Stimulated activated CD4-positive, alpha-beta T cell treated with anti-CD3 and anti-CD28 coated beads, TNF-alpha, amount 100 ng/mL, for 4 hours (primary cell): Measurements from ENCODE around the gene ZNF618.
"Not testable (repeated sequence)": the region's sequence is repeated elsewhere in the genome, so short reads cannot be mapped to it uniquely, and the experiment has no call there.

Experiments used
- DNase-seq, 3 experiments: peaks; one replicate each; pipeline ENCODE4 v3.0.0-alpha.2; 2020; ENCODE audit warnings: low read depth in 3 of 3

The ZNF618 gene

GRCh38 chr9:113988385-113989016, 112.4 kb downstream of the ZNF618 start:
- DNase-seq, result no peak

DNA sequence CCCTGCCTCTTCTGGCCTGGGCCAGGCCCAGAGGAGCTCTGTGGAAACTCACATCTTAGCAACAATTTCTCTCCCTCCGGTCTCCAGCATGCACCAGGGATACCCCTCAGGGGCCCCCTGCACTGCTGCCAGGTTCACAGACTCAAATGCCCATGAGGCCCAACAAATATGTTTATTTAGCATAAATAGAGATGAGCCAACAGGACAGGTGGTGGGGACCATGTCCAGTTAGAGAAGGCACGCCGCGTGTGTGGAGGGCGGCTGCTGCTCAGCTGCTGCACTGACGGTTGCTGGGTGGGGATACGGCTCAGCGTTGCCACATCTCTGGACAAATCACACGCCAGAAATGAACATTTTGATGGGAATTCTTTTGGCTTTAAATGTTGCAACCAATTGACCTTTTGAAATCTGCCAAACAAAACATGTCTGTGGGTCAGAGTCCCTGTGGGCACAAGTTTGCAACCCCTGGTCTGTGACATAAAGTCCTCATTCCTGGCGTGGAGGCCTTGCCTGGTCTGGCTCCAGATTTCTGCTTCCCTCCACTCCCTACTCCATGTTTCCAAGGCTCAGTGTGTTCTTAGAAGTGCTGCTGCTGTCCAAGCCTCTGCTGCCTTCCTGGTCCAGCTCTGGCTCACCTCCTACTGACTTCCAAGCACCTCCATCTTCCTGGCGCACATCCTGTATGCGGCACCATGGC, 113.1 kb downstream of the ZNF618 start:
- DNase-seq, result no peak

- DNase-seq, result no peak
Measured at GRCh38 chr9:113989714-113990569, 113.8 kb downstream of the ZNF618 start.

GRCh38 chr9:113990570-113990907, 114.4 kb downstream of the ZNF618 start:
- no peak for DNase-seq

- no peak for DNase-seq
Measured at GRCh38 chr9:113990975-113991471, 114.9 kb downstream of the ZNF618 start.

- no peak for DNase-seq
Measured at GRCh38 chr9:113991714-113992113, 115.6 kb downstream of the ZNF618 start.

- DNase-seq, result no peak
Measured at GRCh38 chr9:113992276-113992951, 116.3 kb downstream of the ZNF618 start.

DNA sequence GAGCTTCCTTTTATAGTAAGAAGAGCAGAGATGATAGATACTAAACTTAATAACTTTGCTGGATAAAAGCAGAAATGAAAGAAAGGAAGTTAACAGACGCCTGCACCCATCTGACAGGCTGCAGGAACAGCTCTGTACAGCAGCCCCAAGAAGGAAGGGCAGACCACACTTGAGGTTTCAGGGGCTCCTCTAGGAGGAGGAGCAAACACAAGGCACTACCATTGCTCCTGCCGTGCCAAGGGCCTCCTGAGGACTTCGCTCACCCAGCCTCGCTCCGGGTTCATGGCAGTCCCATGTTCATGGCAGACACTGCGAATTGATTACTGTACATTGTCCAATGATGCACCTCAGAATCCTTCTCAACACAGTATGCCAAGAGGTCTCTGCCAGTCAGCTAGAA, 116.9 kb downstream of the ZNF618 start:
- DNase-seq, result no peak

GRCh38 chr9:113993838-113994540, 117.9 kb downstream of the ZNF618 start:
- DNase-seq, result no peak

DNA sequence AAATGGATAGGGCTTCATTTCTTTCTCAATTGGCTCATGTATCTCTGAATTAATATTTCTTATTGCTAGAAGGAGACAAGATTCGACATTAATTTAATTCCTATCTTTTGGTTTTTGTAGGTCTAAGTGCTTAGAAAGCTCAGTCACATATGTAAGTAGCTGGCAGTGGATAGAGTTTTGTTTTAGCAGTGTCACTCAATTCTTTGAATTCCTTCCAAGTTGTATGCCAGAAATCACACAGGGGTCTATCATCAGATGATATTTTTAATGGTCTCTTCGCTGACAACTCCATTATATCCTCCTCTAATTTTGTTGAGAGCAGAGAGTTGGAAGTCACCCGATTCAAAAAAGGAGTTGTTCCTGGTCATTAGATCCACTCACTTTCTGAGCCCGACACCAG, 119.3 kb downstream of the ZNF618 start:
- DNase-seq, result no peak

GRCh38 chr9:113995963-113996362, 119.9 kb downstream of the ZNF618 start:
- no peak for DNase-seq

DNA sequence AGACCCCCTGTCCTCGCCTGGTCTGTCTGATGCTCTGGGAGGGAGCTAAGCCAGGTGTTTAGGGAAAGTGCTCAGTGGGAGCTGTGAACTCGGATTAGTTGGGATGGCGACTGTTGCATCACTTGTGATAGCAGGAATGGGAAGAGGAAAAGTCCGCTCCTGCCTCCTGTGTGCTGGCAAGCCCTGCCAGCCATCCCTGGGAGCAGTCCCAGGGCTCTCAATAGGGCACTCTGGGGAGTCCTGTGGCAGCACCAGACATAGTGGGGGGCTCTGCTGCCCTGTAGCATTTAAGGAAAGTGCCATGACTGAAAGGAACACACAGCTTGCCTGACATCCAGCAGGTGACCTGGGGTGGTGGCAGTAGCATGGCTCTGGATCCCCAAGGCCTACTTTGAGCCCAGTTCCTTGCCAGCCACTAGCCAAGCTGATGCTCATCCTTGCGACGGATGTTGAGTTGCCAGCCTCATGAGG, 120.5 kb downstream of the ZNF618 start:
- no peak for DNase-seq

- not testable (repeated sequence) for DNase-seq
Measured at GRCh38 chr9:113997064-113997463, 121.0 kb downstream of the ZNF618 start.

GRCh38 chr9:113997610-113998009, 121.5 kb downstream of the ZNF618 start:
- DNase-seq, result no peak

GRCh38 chr9:113998114-113998513, 122.0 kb downstream of the ZNF618 start:
- no peak for DNase-seq

DNA sequence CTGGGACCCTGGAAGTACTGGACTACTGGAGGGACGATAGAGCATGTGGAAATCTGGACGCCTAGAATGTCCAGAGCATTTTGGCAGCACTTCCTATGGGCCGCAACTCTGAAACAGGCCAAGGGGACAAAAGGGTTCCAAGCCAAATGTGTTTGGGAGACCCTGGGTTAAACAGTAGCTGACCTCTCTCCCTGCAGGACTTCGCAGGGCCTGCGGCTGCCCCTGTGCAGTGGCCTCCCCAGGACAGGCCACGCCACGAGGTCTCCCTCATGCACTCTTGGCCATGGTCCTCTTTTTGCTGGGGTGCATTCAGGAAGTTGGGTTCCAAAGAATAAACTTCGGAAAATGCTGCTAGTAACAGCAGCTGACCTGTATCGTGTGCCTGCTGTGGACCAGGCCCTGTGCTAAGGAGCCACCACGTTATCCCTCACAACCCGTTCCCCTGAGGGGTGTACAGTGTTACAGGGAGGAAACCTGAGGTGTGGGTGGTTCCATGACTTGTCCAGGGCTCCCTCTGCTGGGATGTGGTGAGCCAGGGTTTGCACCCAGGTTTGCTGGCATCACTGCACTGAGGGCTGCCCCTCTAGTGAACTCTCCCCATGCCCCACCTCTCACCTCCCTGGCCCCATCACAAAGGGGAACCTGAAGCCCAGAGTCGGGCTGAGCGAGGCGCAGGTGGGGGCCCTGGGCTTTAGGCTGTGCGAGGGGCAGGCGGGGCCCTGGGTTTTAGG, 122.6 kb downstream of the ZNF618 start:
- DNase-seq, result no peak

- no peak for DNase-seq
Measured at GRCh38 chr9:113999256-114000062, 123.3 kb downstream of the ZNF618 start.

DNA sequence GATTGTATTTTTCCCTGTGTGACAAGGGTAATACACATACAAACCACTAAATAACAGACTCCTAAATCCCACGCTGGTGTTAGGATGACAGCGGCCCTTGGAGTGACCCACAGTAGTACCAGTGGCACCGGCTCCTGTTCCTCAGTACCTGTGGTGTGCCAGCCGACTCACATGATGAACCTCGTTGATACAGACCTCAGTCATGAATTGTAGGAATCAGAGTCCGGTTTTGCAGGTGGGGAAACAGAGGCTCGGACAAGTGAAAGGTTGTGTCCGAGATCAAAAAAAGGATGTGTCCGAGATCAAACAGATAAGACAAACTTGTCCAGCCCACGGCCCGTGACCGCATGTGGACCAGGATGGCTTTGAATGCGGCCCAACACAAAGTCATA, 124.0 kb downstream of the ZNF618 start:
- no peak for DNase-seq

DNA sequence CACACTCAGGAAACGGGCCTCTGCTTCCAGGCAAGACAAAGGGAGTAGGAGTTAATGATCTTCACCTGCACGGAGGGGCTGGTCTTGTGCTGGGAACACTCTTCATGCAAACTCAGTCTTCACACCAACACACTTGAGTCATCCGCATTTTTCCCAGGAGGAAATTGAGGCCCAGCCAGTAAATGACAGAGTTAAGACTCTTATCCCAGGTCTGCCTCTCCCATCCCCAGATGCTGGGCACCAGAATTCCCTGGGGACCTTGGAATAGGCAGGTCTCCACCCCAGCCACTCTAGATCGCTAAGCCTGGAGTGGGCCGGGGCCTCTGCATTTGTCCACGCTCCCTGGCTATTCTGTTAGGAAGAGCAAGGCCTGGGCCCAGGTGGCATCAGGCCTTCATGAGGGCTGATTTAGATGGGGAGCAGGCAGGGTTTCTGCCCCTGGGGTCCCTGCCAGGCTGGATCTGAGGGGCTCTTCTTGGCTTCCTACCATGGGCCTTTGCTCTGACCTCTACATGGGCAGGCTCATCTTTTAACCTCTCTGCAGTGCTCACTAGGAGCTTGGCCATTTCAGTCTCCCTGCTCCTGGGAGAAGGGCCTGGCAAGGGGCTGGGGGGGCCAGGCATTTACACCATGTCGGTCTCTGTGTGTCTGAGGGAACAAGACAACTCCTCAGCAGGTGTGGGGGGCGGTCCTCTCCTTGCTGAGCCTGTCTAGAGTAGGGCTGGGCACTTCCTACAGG, 124.7 kb downstream of the ZNF618 start:
- no peak for DNase-seq
